IMR-90 (cell line): ENCODE results near the gene RCL1. TPM values are rescaled to one million over a fixed set of nuclear protein-coding genes. Genes with fewer than 3 reads are reported as not detected.

Source experiments
- ATAC-seq: fragments of 200-7000 bp; cut with Tn5 transposase; 2 replicates; pipeline ENCODE4 v1.9.1; 2020; ENCODE audit warnings: low read depth, mild to moderate bottlenecking, moderate library complexity
- BruUV-seq: library from RNA; stranded (reverse); fragments of 400-500 nt; replicated peaks from 2 replicates; lab custom pipeline; 2021; lab: Mats Ljungman, UMichigan
- CTCF ChIA-PET: fragments of 300-600 bp; formaldehyde crosslinking; extraction: SDS; loops from one replicate; lab custom pipeline; 2021; ENCODE audit warnings: antibody characterized with exemption; lab: Yijun Ruan, JAX
- POLR2A ChIA-PET: fragments of 300-600 bp; sonication (Branson Sonifier 250); formaldehyde crosslinking; loops from one replicate; lab custom pipeline; 2022; ENCODE audit warnings: antibody characterized with exemption; ENCODE audit not compliant: unreplicated experiment; lab: Charles Lee
- DNase-seq: peaks from one replicate; pipeline ENCODE4 v3.0.0; 2013
- H2AFZ ChIP-seq: replicated peaks from 2 replicates; pipeline ENCODE3; 2013; ENCODE audit warnings: low read length, mild to moderate bottlenecking; ENCODE audit not compliant: poor library complexity
- H2AK5ac ChIP-seq: 2 replicates; pipeline ENCODE4 v1.6.1; 2013; ENCODE audit warnings: low read depth, low read length, inconsistent platforms
- H2AK9ac ChIP-seq: replicated peaks from 2 replicates; pipeline ENCODE3; 2013; ENCODE audit warnings: mild to moderate bottlenecking, low read depth, low read length, moderate library complexity; ENCODE audit not compliant: poor library complexity
- H2BK120ac ChIP-seq: 2 replicates; pipeline ENCODE4 v1.6.1; 2013; ENCODE audit warnings: low read depth, low read length, inconsistent platforms
- H2BK15ac ChIP-seq: 3 replicates; pipeline ENCODE4 v1.6.1; 2013; ENCODE audit warnings: low read depth, low read length, inconsistent platforms
- H2BK20ac ChIP-seq: 2 replicates; pipeline ENCODE4 v1.6.1; 2013; ENCODE audit warnings: low read depth, mild to moderate bottlenecking, inconsistent platforms, low read length, moderate library complexity
- H2BK5ac ChIP-seq: 2 replicates; pipeline ENCODE4 v1.6.1; 2013; ENCODE audit warnings: mild to moderate bottlenecking, low read depth, low read length, inconsistent platforms; ENCODE audit not compliant: poor library complexity, severe bottlenecking
- H3K14ac ChIP-seq: replicated peaks from 2 replicates; pipeline ENCODE4 v1.6.1; 2013; ENCODE audit warnings: low read depth, low read length, inconsistent platforms
- H3K18ac ChIP-seq: 2 replicates; pipeline ENCODE4 v1.6.1; 2013; ENCODE audit warnings: low read depth, low read length, control low read depth
- H3K23ac ChIP-seq: 2 replicates; pipeline ENCODE4 v1.6.1; 2013; ENCODE audit warnings: low read depth, low read length, inconsistent platforms
- H3K27ac ChIP-seq: 2 replicates; pipeline ENCODE4 v1.5.1; 2013; ENCODE audit warnings: mild to moderate bottlenecking, control low read depth, low read length; ENCODE audit not compliant: insufficient read depth
- H3K27me3 ChIP-seq: 2 replicates; pipeline ENCODE4 v1.6.1; 2013; ENCODE audit warnings: low read length; ENCODE audit not compliant: control insufficient read depth, insufficient read depth
- H3K36me3 ChIP-seq: 2 replicates; pipeline ENCODE4 v1.6.1; 2013; ENCODE audit warnings: low read length, mixed read lengths; ENCODE audit not compliant: control insufficient read depth, insufficient read depth
- H3K4ac ChIP-seq: 2 replicates; pipeline ENCODE4 v1.6.1; 2013; ENCODE audit warnings: low read depth, low read length, inconsistent platforms
- H3K4me1 ChIP-seq: 2 replicates; pipeline ENCODE4 v1.6.1; 2013; ENCODE audit warnings: low read length, mixed read lengths; ENCODE audit not compliant: control insufficient read depth, insufficient read depth
- H3K4me2 ChIP-seq: 2 replicates; pipeline ENCODE4 v1.6.1; 2013; ENCODE audit warnings: low read depth, mild to moderate bottlenecking, control low read depth, low read length, moderate library complexity
- H3K4me3 ChIP-seq: 2 replicates; pipeline ENCODE4 v1.5.1; 2013; ENCODE audit warnings: low read depth, mild to moderate bottlenecking, control low read depth, low read length, moderate library complexity; ENCODE audit not compliant: insufficient read depth
- H3K56ac ChIP-seq: 2 replicates; pipeline ENCODE4 v1.6.1; 2013; ENCODE audit warnings: low read length, inconsistent platforms; ENCODE audit not compliant: insufficient read depth; ENCODE audit errors: extremely low read depth
- H3K79me1 ChIP-seq, 2 experiments: 2 replicates each; pipeline ENCODE4 v1.6.1; 2013; ENCODE audit warnings: low read length in 2 of 2, inconsistent platforms in 1 of 2, low read depth in 1 of 2
- H3K9ac ChIP-seq: 2 replicates; pipeline ENCODE4 v1.6.1; 2013; ENCODE audit warnings: low read depth, low read length, control low read depth
- H3K9me1 ChIP-seq: 2 replicates; pipeline ENCODE4 v1.6.1; 2013; ENCODE audit warnings: low read length, inconsistent platforms; ENCODE audit not compliant: insufficient read depth
- H3K9me3 ChIP-seq: 2 replicates; pipeline ENCODE4 v1.6.1; 2013; ENCODE audit warnings: low read length; ENCODE audit not compliant: control insufficient read depth, insufficient read depth
- H4K20me1 ChIP-seq: 2 replicates; pipeline ENCODE4 v1.6.1; 2013; ENCODE audit warnings: low read length, inconsistent platforms; ENCODE audit not compliant: insufficient read depth
- H4K5ac ChIP-seq: 2 replicates; pipeline ENCODE4 v1.6.1; 2013; ENCODE audit warnings: mild to moderate bottlenecking, low read depth, low read length, control low read depth
- H4K8ac ChIP-seq, 2 experiments: 2 replicates each; pipeline ENCODE4 v1.6.1; 2013; ENCODE audit warnings: low read depth in 2 of 2, low read length in 2 of 2, control low read depth in 1 of 2, inconsistent platforms in 1 of 2
- H4K91ac ChIP-seq: 2 replicates; pipeline ENCODE4 v1.6.1; 2013; ENCODE audit warnings: low read depth, low read length, inconsistent platforms; ENCODE audit not compliant: insufficient read depth
- CEBPB ChIP-seq: IDR thresholded peaks from 2 replicates; pipeline ENCODE4 v1.6.1; 2012; ENCODE audit warnings: low read depth, low read length, improper control_type of control experiment
- CHD1 ChIP-seq: IDR thresholded peaks from 2 replicates; pipeline ENCODE4 v1.6.1; 2012; ENCODE audit warnings: low read depth, low read length, improper control_type of control experiment
- FOS ChIP-seq: fragments of 150-350 bp; IDR thresholded peaks from 2 replicates; pipeline ENCODE4 v1.6.1; 2016; ENCODE audit warnings: low read depth, low read length
- MAZ ChIP-seq: IDR thresholded peaks from 2 replicates; pipeline ENCODE4 v1.6.1; 2012; ENCODE audit warnings: low read depth, mild to moderate bottlenecking, low read length, improper control_type of control experiment, moderate library complexity, borderline replicate concordance
- MXI1 ChIP-seq: IDR thresholded peaks from 2 replicates; pipeline ENCODE4 v1.6.1; 2012; ENCODE audit warnings: low read depth, mild to moderate bottlenecking, low read length, moderate library complexity, borderline replicate concordance
- NFE2L2 ChIP-seq: fragments of 150-350 bp; IDR thresholded peaks from 2 replicates; pipeline ENCODE4 v1.6.1; 2016; ENCODE audit warnings: low read depth, mild to moderate bottlenecking, low read length
- POLR2A ChIP-seq: IDR thresholded peaks from 2 replicates; pipeline ENCODE4 v1.6.1; 2012; ENCODE audit warnings: mild to moderate bottlenecking, low read depth, low read length
- RAD21 ChIP-seq: IDR thresholded peaks from 2 replicates; pipeline ENCODE4 v1.6.1; 2012; ENCODE audit warnings: low read length, improper control_type of control experiment
- RCOR1 ChIP-seq: IDR thresholded peaks from 2 replicates; pipeline ENCODE4 v1.6.1; 2012; ENCODE audit warnings: mild to moderate bottlenecking, low read length, improper control_type of control experiment; ENCODE audit not compliant: insufficient replicate concordance
- RFX5 ChIP-seq: IDR thresholded peaks from 2 replicates; pipeline ENCODE4 v1.8.0; 2012; ENCODE audit warnings: low read depth, mild to moderate bottlenecking, low read length, moderate library complexity
- WGBS, 2 experiments: methylation state at CpG; one replicate each; pipeline versions ENCODE4 v1.1.5 to v1.1.7; 2013; ENCODE audit warnings: missing lambda C conversion rate in 2 of 2; ENCODE audit not compliant: insufficient read length in 1 of 2; ENCODE audit errors: extremely low coverage in 2 of 2; 5-methylcytosine and 5-hydroxymethylcytosine counted together
- dilution Hi-C: fragments of 300-500 bp; cut with HindIII; formaldehyde crosslinking; loops from one replicate; pipeline ENCODE4 v1.14.3; 2018; ENCODE audit warnings: low sequenced_read_pairs; ENCODE audit not compliant: unreplicated experiment
- in situ Hi-C: fragments of 300-500 bp; cut with MboI; formaldehyde crosslinking; loops from 3 replicates; pipeline ENCODE4 v1.14.3; 2019; ENCODE audit warnings: low sequenced_read_pairs, inconsistent platforms, mixed read lengths
- intact Hi-C: fragments of 100-400 bp; cut with micrococcal nuclease; formaldehyde crosslinking; loops from 2 replicates; pipeline ENCODE4 v1.10.0; 2022
- polyA plus RNA-seq, 3 experiments: library from polyadenylated mRNA; depleted of rRNA; stranded (reverse); fragments of >200 nt; gene quantifications; 2 replicates each; pipeline ENCODE4 v1.2.3, GENCODE V29; 2012; ENCODE audit warnings: low replicate concordance in 1 of 3
- total RNA-seq: library from RNA; depleted of rRNA; stranded (reverse); fragments of >200 nt; gene quantifications from 2 replicates; pipeline ENCODE4 v1.2.3, GENCODE V29; 2012
- TF ChIP-seq, protein P1 (sequence below): fragments of 150-350 bp; IDR thresholded peaks from 2 replicates; pipeline ENCODE4 v1.6.1; 2017; ENCODE audit warnings: mild to moderate bottlenecking, antibody characterized with exemption, low read length, low read depth
- TF ChIP-seq, protein P2 (sequence below): conservative IDR thresholded peaks from 2 replicates; pipeline ENCODE4 v1.5.1; 2012; ENCODE audit warnings: mild to moderate bottlenecking, low read depth, low read length, improper control_type of control experiment

RCL1 gene
- total and polyA plus RNA-seq, 2 of the 4 experiments (the other 2 are of a cell fraction) = 12.3 to 13.8 TPM

DNA sequence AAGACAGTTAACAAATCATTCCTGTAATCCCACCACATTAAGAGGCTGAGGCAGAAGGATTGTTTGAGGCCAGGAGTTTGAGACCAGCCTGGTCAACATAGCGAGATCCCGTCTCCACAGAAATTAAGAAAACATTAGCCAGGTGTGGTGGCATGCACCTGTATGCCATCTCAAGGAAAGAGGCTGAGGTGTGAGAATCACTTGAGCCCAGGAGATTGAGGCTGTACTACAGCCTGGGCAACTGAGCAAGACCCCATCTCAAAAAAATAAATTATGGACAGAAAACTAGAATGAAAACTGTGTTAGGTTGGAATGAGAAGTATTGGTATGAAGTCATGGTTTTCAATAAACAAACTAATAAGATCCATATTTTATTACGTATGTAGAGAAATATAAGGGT, 28.7 kb upstream of the RCL1 start:
- no peak overlapping the region for H4K8ac ChIP-seq
- no peak overlapping the region for H3K18ac ChIP-seq
- ChIA-PET CTCF (interaction anchor here (2.3 kb wide), 1 partner anchor 161 kb away, joined by 8 read pairs; no protein-coding TSS in a partner anchor), POLR2A (no interaction called here)
- no peaks in the 10 kb centered on the region for H4K20me1 ChIP-seq
- no peak overlapping the region for H3K23ac ChIP-seq
- no peak overlapping the region for H3K4ac ChIP-seq
- TF ChIP-seq MAZ (no peak), NFE2L2 (no peak), CHD1 (no peak), FOS (no peak), RFX5 (no peak), MXI1 (no peak), RCOR1 (no peak), POLR2A (no peak), RAD21 (no peak), CEBPB (no peak)
- TF ChIP-seq, protein P1, sequence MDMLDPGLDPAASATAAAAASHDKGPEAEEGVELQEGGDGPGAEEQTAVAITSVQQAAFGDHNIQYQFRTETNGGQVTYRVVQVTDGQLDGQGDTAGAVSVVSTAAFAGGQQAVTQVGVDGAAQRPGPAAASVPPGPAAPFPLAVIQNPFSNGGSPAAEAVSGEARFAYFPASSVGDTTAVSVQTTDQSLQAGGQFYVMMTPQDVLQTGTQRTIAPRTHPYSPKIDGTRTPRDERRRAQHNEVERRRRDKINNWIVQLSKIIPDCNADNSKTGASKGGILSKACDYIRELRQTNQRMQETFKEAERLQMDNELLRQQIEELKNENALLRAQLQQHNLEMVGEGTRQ = no peak
- TF ChIP-seq, protein P2, sequence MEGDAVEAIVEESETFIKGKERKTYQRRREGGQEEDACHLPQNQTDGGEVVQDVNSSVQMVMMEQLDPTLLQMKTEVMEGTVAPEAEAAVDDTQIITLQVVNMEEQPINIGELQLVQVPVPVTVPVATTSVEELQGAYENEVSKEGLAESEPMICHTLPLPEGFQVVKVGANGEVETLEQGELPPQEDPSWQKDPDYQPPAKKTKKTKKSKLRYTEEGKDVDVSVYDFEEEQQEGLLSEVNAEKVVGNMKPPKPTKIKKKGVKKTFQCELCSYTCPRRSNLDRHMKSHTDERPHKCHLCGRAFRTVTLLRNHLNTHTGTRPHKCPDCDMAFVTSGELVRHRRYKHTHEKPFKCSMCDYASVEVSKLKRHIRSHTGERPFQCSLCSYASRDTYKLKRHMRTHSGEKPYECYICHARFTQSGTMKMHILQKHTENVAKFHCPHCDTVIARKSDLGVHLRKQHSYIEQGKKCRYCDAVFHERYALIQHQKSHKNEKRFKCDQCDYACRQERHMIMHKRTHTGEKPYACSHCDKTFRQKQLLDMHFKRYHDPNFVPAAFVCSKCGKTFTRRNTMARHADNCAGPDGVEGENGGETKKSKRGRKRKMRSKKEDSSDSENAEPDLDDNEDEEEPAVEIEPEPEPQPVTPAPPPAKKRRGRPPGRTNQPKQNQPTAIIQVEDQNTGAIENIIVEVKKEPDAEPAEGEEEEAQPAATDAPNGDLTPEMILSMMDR = no peak
- no peak for DNase-seq
- no peak overlapping the region for H2BK20ac ChIP-seq
- intact Hi-C loops = no loop called here
- H3K9me3 ChIP-seq = no peaks in the 10 kb centered on the region
- no peaks in the 10 kb centered on the region for H3K36me3 ChIP-seq
- H3K4me3 ChIP-seq = no peak overlapping the region
- H3K4me2 ChIP-seq = no peak overlapping the region
- no peak overlapping the region for H2BK5ac ChIP-seq
- H3K27ac ChIP-seq = no peak overlapping the region
- H3K79me1 ChIP-seq = no peaks in the 10 kb centered on the region
- dilution Hi-C loops = no loop called here
- in situ Hi-C loops = loop anchor here (10.0 to 25.0 kb wide), 3 partner anchors 161 to 673 kb away; partner anchors contain the start of genes INSL6 and PLGRKT
- peaks cover 5% of the 10 kb centered on the region for H3K27me3 ChIP-seq
- no peaks in the 10 kb centered on the region for H3K9me1 ChIP-seq
- H2AFZ ChIP-seq = no peak overlapping the region
- no peak overlapping the region for H4K5ac ChIP-seq
- no peak overlapping the region for H4K91ac ChIP-seq
- no peak overlapping the region for H3K56ac ChIP-seq
- no CpG with 5 or more reads among the region's 3 CpGs for WGBS, 2 experiments
- ATAC-seq = no peak
- no peak overlapping the region for H2AK9ac ChIP-seq
- H2BK120ac ChIP-seq = no peak overlapping the region
- no peaks in the 10 kb centered on the region for H3K4me1 ChIP-seq
- no peak overlapping the region for H3K14ac ChIP-seq
- H2BK15ac ChIP-seq = no peak overlapping the region
- H3K9ac ChIP-seq = no peak overlapping the region
- H2AK5ac ChIP-seq = no peak overlapping the region
- no TSS peak for BruUV-seq
